ENCODE data around the gene KIF2A. TPM values are rescaled to one million over a fixed set of nuclear protein-coding genes. Genes with fewer than 3 reads are reported as not detected.

The KIF2A gene
- total RNA-seq, 1 donor from 2014 or later: 55.1 TPM

- no peak for TF ChIP-seq CTCF (conservative IDR thresholded peaks at IDR 0.05; ENCODE audit: low read depth, low read length)
- no peak for DNase-seq (ENCODE audit: low read depth)
- no peak overlapping the region for H3K4me3 ChIP-seq (ENCODE audit: low read depth, low read length)
Observed at GRCh38 chr5:62334082-62334481, 28.1 kb downstream of the KIF2A start.

GRCh38 chr5:62340392-62340791, 34.4 kb downstream of the KIF2A start:
- no peak overlapping the region for H3K4me3 ChIP-seq (ENCODE audit: low read depth, low read length)
- no peak for DNase-seq (ENCODE audit: low read depth)
- TF ChIP-seq CTCF (conservative IDR thresholded peaks at IDR 0.05; ENCODE audit: low read depth, low read length): peak; percentile 50

GRCh38 chr5:62340979-62341378, 35.0 kb downstream of the KIF2A start:
- DNase-seq (ENCODE audit: low read depth): no peak
- no peak overlapping the region for H3K4me3 ChIP-seq (ENCODE audit: low read depth, low read length)
- no peak for TF ChIP-seq CTCF (conservative IDR thresholded peaks at IDR 0.05; ENCODE audit: low read depth, low read length)

- no peak for TF ChIP-seq CTCF (conservative IDR thresholded peaks at IDR 0.05; ENCODE audit: low read depth, low read length)
- DNase-seq (ENCODE audit: low read depth): no peak
- H3K4me3 ChIP-seq (ENCODE audit: low read depth, low read length): no peak overlapping the region
Observed at GRCh38 chr5:62341783-62342475, 35.9 kb downstream of the KIF2A start.

- H3K4me3 ChIP-seq (ENCODE audit: low read depth, low read length): no peak overlapping the region
- TF ChIP-seq CTCF (conservative IDR thresholded peaks at IDR 0.05; ENCODE audit: low read depth, low read length): no peak
- DNase-seq (ENCODE audit: low read depth): no peak
Observed at GRCh38 chr5:62342476-62342837, 36.5 kb downstream of the KIF2A start.

- no peak overlapping the region for H3K4me3 ChIP-seq (ENCODE audit: low read depth, low read length)
- no peak for TF ChIP-seq CTCF (conservative IDR thresholded peaks at IDR 0.05; ENCODE audit: low read depth, low read length)
- DNase-seq (ENCODE audit: low read depth): no peak
Observed at GRCh38 chr5:62343428-62343827, 37.4 kb downstream of the KIF2A start.

- DNase-seq (ENCODE audit: low read depth): no peak
- no peak overlapping the region for H3K4me3 ChIP-seq (ENCODE audit: low read depth, low read length)
- no peak for TF ChIP-seq CTCF (conservative IDR thresholded peaks at IDR 0.05; ENCODE audit: low read depth, low read length)
Observed at GRCh38 chr5:62346748-62347147, 40.7 kb downstream of the KIF2A start.
